ENCODE data around the gene COL20A1.
A peak's percentile ranks its signal among the peaks of the same experiment; 100 is the strongest.

The COL20A1 gene

DNA sequence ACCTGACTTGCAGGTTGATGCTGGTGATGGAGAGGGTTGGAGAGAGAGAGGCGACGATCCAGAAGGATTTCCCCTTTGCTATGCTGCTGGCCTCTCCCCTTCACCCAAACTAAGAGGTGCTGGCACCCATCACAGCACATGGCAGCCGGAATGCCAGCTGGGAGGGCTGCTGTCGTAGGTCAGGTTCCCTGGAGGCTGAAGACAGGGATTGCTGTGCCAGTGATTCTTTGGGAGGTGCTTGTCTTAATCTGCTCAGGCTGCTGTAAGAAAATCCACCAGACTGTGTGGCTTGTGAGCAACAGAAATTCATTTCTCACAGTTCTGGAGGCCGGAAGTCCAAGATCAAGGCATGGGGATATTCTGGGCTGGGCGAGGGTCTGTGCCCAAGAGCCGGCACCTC, 24.7 kb upstream of the COL20A1 start:
- no peak for TF ChIP-seq ZFX (IDR thresholded peaks at IDR 0.05; ENCODE audit: borderline replicate concordance)
- TF ChIP-seq, protein P1, sequence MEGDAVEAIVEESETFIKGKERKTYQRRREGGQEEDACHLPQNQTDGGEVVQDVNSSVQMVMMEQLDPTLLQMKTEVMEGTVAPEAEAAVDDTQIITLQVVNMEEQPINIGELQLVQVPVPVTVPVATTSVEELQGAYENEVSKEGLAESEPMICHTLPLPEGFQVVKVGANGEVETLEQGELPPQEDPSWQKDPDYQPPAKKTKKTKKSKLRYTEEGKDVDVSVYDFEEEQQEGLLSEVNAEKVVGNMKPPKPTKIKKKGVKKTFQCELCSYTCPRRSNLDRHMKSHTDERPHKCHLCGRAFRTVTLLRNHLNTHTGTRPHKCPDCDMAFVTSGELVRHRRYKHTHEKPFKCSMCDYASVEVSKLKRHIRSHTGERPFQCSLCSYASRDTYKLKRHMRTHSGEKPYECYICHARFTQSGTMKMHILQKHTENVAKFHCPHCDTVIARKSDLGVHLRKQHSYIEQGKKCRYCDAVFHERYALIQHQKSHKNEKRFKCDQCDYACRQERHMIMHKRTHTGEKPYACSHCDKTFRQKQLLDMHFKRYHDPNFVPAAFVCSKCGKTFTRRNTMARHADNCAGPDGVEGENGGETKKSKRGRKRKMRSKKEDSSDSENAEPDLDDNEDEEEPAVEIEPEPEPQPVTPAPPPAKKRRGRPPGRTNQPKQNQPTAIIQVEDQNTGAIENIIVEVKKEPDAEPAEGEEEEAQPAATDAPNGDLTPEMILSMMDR (IDR thresholded peaks at IDR 0.05): no peak

DNA sequence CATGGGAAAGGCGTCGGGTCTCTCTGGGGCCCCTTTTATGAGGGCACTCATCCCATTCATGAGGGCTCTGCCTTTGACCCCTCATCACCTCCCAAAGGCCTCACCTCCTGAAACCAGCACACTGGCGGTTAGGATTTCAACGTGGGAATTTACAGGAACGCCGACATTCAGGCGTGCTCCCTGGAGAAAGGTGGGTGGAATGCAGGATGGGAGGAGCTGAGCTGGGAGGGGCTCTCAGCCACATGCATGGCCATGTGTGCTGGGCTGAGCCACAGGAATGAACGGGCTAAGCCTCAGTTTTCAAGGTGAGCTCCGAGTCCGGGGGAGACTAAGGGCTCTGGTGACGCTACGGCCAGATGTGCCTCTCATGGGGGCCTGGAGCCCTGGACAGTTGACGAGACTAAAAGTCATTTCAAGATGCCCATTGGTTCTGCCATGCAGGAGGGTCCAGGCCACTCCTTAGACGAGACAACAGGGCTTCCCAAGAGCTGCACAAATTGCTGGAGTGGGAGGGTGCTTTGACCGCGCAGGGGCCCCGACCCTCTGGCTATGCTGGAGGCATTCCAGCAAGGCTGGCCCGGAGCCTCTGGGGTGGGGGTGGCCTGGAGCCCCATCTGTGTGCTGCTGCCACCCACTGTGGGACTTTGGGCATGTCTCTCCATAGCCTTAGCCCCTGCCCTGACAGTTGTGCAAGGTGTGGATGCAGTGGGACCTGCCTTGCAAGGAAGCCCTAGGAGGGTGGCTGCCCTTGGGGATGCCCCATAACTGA, 24.1 kb upstream of the COL20A1 start:
- TF ChIP-seq, protein P1 (IDR thresholded peaks at IDR 0.05): no peak
- no peak for TF ChIP-seq ZFX (IDR thresholded peaks at IDR 0.05; ENCODE audit: borderline replicate concordance)
- H3K27ac ChIP-seq: no peak overlapping the region

More for the DNA sequence above, 24.7 kb upstream of the COL20A1 start:
- H3K27ac ChIP-seq: no peak overlapping the region

DNA sequence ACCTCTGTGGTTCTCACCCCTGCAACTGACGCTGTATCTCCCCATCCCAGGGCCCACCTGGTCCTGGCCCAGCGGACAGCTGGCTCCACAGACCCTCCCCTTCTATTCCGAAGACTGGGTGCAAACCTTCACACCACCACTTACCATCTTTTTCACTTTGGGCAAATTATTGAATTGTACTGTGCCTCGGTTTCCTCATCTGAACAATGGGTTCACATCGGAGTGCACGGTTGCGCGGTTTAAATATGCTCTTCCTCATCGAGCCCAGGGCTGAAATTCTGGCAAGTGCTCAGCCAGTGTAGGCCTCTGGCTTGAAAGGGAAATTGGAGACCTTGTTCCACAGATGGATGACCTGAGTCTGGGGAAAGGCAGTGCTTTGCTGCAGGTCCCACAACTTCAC, 23.3 kb upstream of the COL20A1 start:
- no peak overlapping the region for H3K27ac ChIP-seq
- TF ChIP-seq, protein P1 (IDR thresholded peaks at IDR 0.05): no peak
- no peak for TF ChIP-seq ZFX (IDR thresholded peaks at IDR 0.05; ENCODE audit: borderline replicate concordance)

DNA sequence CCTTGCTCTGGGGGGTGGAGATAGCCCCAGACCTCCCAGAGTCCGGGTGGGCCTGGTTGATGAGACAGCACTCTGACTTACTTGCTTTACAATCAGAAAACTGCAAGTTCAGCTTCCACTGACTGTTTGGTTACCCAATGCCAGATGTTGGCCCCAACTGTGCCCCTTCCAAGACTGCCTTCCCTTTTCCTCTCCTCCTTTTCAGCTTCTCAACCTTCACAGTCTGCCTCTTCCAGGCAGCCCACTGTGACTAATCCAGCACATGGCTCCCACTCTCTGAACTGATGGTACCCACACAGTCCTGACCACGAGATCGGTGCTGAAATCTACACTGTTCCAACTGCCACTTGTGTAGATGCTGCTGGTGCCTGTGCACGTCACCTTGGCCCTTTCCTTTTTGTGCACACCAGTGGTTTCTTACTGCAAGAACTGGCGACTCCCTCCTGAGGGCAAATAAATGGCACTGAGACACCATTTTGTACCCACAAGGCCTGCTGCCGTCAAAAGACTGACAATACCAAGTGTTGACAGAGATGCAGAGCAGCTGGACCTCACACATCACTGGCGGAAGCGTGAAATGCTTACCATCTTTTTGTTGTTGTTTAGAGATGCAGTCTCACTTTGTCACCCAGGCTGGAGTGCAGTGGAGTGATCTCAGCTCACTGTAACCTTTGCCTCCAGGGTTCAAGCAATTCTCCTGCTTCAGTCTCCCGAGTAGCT, 22.2 kb upstream of the COL20A1 start:
- TF ChIP-seq, protein P1 (IDR thresholded peaks at IDR 0.05): no peak
- no peak for TF ChIP-seq ZFX (IDR thresholded peaks at IDR 0.05; ENCODE audit: borderline replicate concordance)
- no peak overlapping the region for H3K27ac ChIP-seq

DNA sequence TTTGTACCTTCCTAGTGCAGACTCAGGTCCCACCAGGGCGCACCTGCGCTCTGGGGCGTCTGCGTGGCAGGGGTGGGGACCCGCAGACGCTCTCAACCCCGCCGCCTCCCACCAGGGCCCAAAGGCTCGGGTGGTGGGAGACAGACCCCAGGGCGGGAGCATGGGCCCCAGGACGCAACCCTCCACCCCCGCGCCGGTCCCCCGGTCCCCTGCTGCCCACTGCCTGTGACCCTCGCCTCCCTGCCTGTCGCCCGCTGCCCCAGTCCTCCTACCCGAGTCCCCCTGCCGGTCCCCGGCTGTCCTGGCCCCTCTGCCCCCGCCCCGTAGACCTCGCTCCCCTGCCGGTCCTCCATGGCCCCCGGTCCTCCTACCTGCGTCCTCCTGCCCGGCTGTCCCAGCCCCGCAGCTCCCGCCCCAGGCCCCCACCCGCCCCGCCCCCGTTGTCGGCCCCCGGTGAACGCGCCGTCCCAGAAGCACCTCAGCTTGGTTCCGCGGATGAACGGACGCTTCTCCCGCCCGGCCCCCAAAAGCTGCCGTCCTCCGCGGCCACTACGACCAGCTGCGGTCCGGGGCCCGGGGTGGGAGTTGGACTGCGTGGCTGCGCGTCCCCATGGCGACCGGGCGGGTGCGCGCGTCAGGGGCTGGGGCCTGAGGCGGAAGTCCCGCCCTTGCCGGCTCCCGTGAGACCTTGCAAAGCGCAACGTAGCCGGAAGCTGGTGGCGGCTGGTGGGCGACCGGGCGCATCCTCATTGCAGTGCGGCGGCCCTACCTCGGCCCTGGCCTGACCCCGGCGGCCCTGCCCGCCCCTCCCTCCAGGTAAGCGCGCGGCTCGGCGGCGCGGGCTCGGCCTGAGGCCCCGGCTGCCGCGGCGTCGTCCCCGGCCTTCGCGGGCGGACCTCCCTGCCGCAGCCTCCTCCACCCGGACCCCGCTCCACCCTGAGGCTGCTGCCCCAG, 20.6 kb upstream of the COL20A1 start, which contains the start of gene ARFGAP1:
Gene ARFGAP1, plus strand, starts transcription at position 709 of the 954 bp plus-strand sequence. CDS start 2,768 bp downstream, outside the sequence.
- H3K27ac ChIP-seq: peak within 1 kb of the TSS; percentile 61
- no peak for TF ChIP-seq ZFX (IDR thresholded peaks at IDR 0.05; ENCODE audit: borderline replicate concordance)
- TF ChIP-seq, protein P1 (IDR thresholded peaks at IDR 0.05): no peak

DNA sequence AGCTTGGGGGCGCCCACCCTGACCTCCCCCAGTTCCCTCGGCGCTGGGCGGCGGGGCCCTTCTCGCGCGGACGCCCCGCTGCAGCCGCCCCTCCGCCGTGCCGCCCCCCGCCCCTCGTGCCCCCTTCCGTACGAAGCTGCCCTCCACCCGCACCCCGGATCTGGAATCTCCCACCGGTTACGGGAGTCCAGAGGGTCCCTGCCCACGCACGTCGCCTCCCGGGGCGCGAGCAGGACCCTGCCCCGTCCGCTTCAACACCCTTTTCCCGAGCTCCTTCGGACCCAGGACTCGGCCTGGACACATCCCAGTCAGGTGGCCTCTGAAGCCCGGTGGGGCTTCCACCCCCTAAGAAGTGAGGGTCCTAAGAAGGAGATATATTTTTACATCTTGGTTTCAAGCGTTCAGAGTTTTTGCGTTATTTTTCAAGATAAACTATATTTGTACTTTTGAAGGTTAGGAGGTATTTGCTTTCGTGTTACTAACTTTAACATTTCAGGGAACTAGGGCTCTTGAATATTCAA, 19.9 kb upstream of the COL20A1 start:
- peak overlapping the region; percentile 61 for H3K27ac ChIP-seq
- no peak for TF ChIP-seq ZFX (IDR thresholded peaks at IDR 0.05; ENCODE audit: borderline replicate concordance)
- TF ChIP-seq, protein P1 (IDR thresholded peaks at IDR 0.05): no peak

Data from 22Rv1 (cell line).